ENCODE data around the gene RBM4. TPM values are rescaled to one million over a fixed set of nuclear protein-coding genes. Genes with fewer than 3 reads are reported as not detected.

The RBM4 gene
- total and polyA plus RNA-seq, 9 of the 15 experiments (the other 6 are each of a cell fraction or from before 2014, with no cell fraction given): 81.6 to 233 (median 122) TPM

GRCh38 chr11:66653123-66653522 lies 14.6 kb downstream of the RBM4 start (continued):
- TF ChIP-seq MAFG (tag; conservative IDR thresholded peaks at IDR 0.05) (peak; percentile 60), HIVEP1 (CRISPR knock-in tag; IDR thresholded peaks at IDR 0.05) (no peak), BRD4 (IDR thresholded peaks at IDR 0.05) (no peak), FOXA1 (IDR thresholded peaks at IDR 0.05; ENCODE audit: borderline replicate concordance) (no peak), LEF1 (IDR thresholded peaks at IDR 0.05) (no peak), PATZ1 (CRISPR knock-in tag; IDR thresholded peaks at IDR 0.05; ENCODE audit: borderline replicate concordance) (no peak), HDAC8 (tag; IDR thresholded peaks at IDR 0.05) (no peak), E2F6 (IDR thresholded peaks at IDR 0.05; ENCODE audit: borderline replicate concordance in 1 of 2, extremely low read depth in 1 of 2, insufficient read depth in 1 of 2, insufficient read length in 1 of 2, low read depth in 1 of 2, low read length in 1 of 2, poor library complexity in 1 of 2, severe bottlenecking in 1 of 2) (no peak), NFIC (IDR thresholded peaks at IDR 0.05) (no peak), SNAPC5 (CRISPR knock-in tag; IDR thresholded peaks at IDR 0.05) (no peak), WHSC1 (IDR thresholded peaks at IDR 0.05; ENCODE audit: low read length) (no peak), SIN3B (IDR thresholded peaks at IDR 0.05; ENCODE audit: low read depth) (no peak), PTBP1 (IDR thresholded peaks at IDR 0.05; ENCODE audit: low read depth, low read length) (no peak), PTTG1 (tag; IDR thresholded peaks at IDR 0.05; ENCODE audit: low read depth) (no peak), LCOR (CRISPR knock-in tag; IDR thresholded peaks at IDR 0.05) (no peak), ESRRA (IDR thresholded peaks at IDR 0.05; ENCODE audit: borderline replicate concordance, low read depth) (no peak), XRCC4 (IDR thresholded peaks at IDR 0.05; ENCODE audit: extremely low read depth, insufficient read depth, insufficient read length) (no peak), RBBP5 (IDR thresholded peaks at IDR 0.05; ENCODE audit: borderline replicate concordance, insufficient read depth, low read length, poor library complexity, severe bottlenecking) (no peak), TAF7 (tag; IDR thresholded peaks at IDR 0.05) (no peak), ZNF584 (CRISPR knock-in tag; IDR thresholded peaks at IDR 0.05; ENCODE audit: low read depth) (no peak), ZNF395 (CRISPR knock-in tag; IDR thresholded peaks at IDR 0.05) (no peak), GTF2E2 (tag; IDR thresholded peaks at IDR 0.05) (no peak), GATAD2A (IDR thresholded peaks at IDR 0.05) (no peak), DPF2 (IDR thresholded peaks at IDR 0.05) (peak; percentile 86), XRCC3 (IDR thresholded peaks at IDR 0.05) (no peak), TAF1 (IDR thresholded peaks at IDR 0.05; ENCODE audit: control insufficient read depth, extremely low read depth, insufficient read depth, low read length, severe bottlenecking) (no peak), NCOR1 (IDR thresholded peaks at IDR 0.05) (0 out of 2 replicates have a peak, but pooled peaks have one; percentile 47), KAT8 (IDR thresholded peaks at IDR 0.05; ENCODE audit: low read depth) (no peak)
